ENCODE data around the gene RAB31. TPM values are rescaled to one million over a fixed set of nuclear protein-coding genes. Genes with fewer than 3 reads are reported as not detected.

Gene RAB31
- total RNA-seq, 1 experiment from 2014 or later: 118 TPM

GRCh38 chr18:9685615-9685890 lies 22.5 kb upstream of the RAB31 start:
- CTCF ChIA-PET: interaction anchor here (0.6 kb wide), 1 partner anchor 275 kb away, joined by 5 read pairs; no protein-coding TSS in a partner anchor
- POLR2A ChIA-PET: no interaction called here
- TF ChIP-seq CTCF (IDR thresholded peaks at IDR 0.05): no peak
- no peak for TF ChIP-seq SIN3A (IDR thresholded peaks at IDR 0.05; ENCODE audit: borderline replicate concordance, insufficient read depth, low read depth, low read length)
- TF ChIP-seq TCF7L2 (IDR thresholded peaks at IDR 0.05; ENCODE audit: low read depth, low read length): no peak
- no peak for TF ChIP-seq REST (IDR thresholded peaks at IDR 0.05; ENCODE audit: insufficient read depth in 1 of 2, low read depth in 2 of 2, low read length in 1 of 2)
- TF ChIP-seq POLR2AphosphoS5 (IDR thresholded peaks at IDR 0.05; ENCODE audit: low read depth, low read length): no peak
- H3K4me3 ChIP-seq (ENCODE audit: low read depth in 2 of 2, low read length in 2 of 2): no peak overlapping the region
- no peaks in the 10 kb centered on the region for H3K27me3 ChIP-seq (ENCODE audit: control insufficient read depth, insufficient read depth, low read length)
- H3K27ac ChIP-seq (ENCODE audit: low read length): peak overlapping the region; percentile 89
- BruUV-seq (replicated peaks): no TSS peak
- no peak for ATAC-seq
- H3K9me3 ChIP-seq (ENCODE audit: control insufficient read depth, insufficient read depth, low read depth, low read length): no peaks in the 10 kb centered on the region
- H3K36me3 ChIP-seq (ENCODE audit: control insufficient read depth, insufficient read depth, low read length): no peaks in the 10 kb centered on the region
- intact Hi-C loops (cut with micrococcal nuclease; ENCODE audit: unreplicated experiment) (no loop called here), in situ Hi-C loops (cut with HindIII; ENCODE audit: low pct_unique_long_range_greater_than_20kb, low sequenced_read_pairs) (no loop called here)
- peaks cover 26% of the 10 kb centered on the region for H3K4me1 ChIP-seq (ENCODE audit: control insufficient read depth, insufficient read depth, low read length)
- no peak for DNase-seq (ENCODE audit: low read depth, low spot score)

- CTCF ChIA-PET: no interaction called here
- DNase-seq (ENCODE audit: low read depth, low spot score): no peak
- H3K4me3 ChIP-seq (ENCODE audit: low read depth in 2 of 2, low read length in 2 of 2): no peak overlapping the region
- peaks cover 24% of the 10 kb centered on the region for H3K4me1 ChIP-seq (ENCODE audit: control insufficient read depth, insufficient read depth, low read length)
- H3K27ac ChIP-seq (ENCODE audit: low read length): no peak overlapping the region
- intact Hi-C loops (cut with micrococcal nuclease; ENCODE audit: unreplicated experiment): no loop called here
- no peaks in the 10 kb centered on the region for H3K36me3 ChIP-seq (ENCODE audit: control insufficient read depth, insufficient read depth, low read length)
- no peak for ATAC-seq
- TF ChIP-seq CTCF (IDR thresholded peaks at IDR 0.05) (no peak), TCF7L2 (IDR thresholded peaks at IDR 0.05; ENCODE audit: low read depth, low read length) (no peak), POLR2AphosphoS5 (IDR thresholded peaks at IDR 0.05; ENCODE audit: low read depth, low read length) (no peak), SIN3A (IDR thresholded peaks at IDR 0.05; ENCODE audit: borderline replicate concordance, insufficient read depth, low read depth, low read length) (no peak), REST (IDR thresholded peaks at IDR 0.05; ENCODE audit: insufficient read depth in 1 of 2, low read depth in 2 of 2, low read length in 1 of 2) (no peak)
- in situ Hi-C loops (cut with HindIII; ENCODE audit: low pct_unique_long_range_greater_than_20kb, low sequenced_read_pairs): no loop called here
- POLR2A ChIA-PET: no interaction called here
- H3K9me3 ChIP-seq (ENCODE audit: control insufficient read depth, insufficient read depth, low read depth, low read length): no peaks in the 10 kb centered on the region
- no TSS peak for BruUV-seq (replicated peaks)
- no peaks in the 10 kb centered on the region for H3K27me3 ChIP-seq (ENCODE audit: control insufficient read depth, insufficient read depth, low read length)
Observed at GRCh38 chr18:9688036-9688741, 19.9 kb upstream of the RAB31 start.
